Right lobe of liver (tissue), 6 donors: ENCODE results near the gene ICOS. TPM values are rescaled to one million over a fixed set of nuclear protein-coding genes. Genes with fewer than 3 reads are reported as not detected.

Experiments used
- ATAC-seq, 4 donors: fragments of 200-7000 bp; cut with Tn5 transposase; one replicate each; pipeline ENCODE4 v1.9.1; 2020; ENCODE audit warnings: mild to moderate bottlenecking in 4 of 4, moderate library complexity in 4 of 4
- DNase-seq, 3 donors: peaks; one replicate each; pipeline ENCODE4 v3.0.0-alpha.2; 2020
- H3K27ac ChIP-seq, 3 donors: fragments of 200-600 bp; one replicate each; pipeline ENCODE4 v1.8.0; 2022
- H3K27me3 ChIP-seq, 2 donors: fragments of 200-600 bp; one replicate each; pipeline ENCODE4 v1.8.0; 2022
- H3K36me3 ChIP-seq, 4 donors: fragments of 200-600 bp; sonication (generic) in 1 of 4; one replicate each; pipeline versions ENCODE4 v1.5.1 to v1.8.0; 2017 to 2022; ENCODE audit warnings: control low read depth in 1 of 4
- H3K4me1 ChIP-seq, 4 donors: fragments of 200-600 bp; sonication (generic) in 1 of 4; one replicate each; pipeline versions ENCODE4 v1.5.1 to v1.8.0; 2017 to 2022; ENCODE audit warnings: control low read depth in 1 of 4
- H3K4me3 ChIP-seq, 3 donors: fragments of 200-600 bp; one replicate each; pipeline ENCODE4 v1.8.0; 2022
- H3K9me3 ChIP-seq, 4 donors: fragments of 200-600 bp; sonication (generic) in 1 of 4; one replicate each; pipeline versions ENCODE4 v1.5.1 to v1.8.0; 2017 to 2022; ENCODE audit warnings: control low read depth in 1 of 4
- CTCF ChIP-seq, 4 donors: fragments of 200-600 bp in 3 of 4; fragments of 450-650 bp in 1 of 4; IDR thresholded peaks; one replicate each; pipeline versions ENCODE4 v1.5.1 to v1.8.0; 2016 to 2022; ENCODE audit warnings: antibody characterized with exemption in 4 of 4, mild to moderate bottlenecking in 2 of 4
- POLR2A ChIP-seq: fragments of 450-650 bp; IDR thresholded peaks from one replicate; pipeline ENCODE4 v1.6.1; 2017; ENCODE audit warnings: antibody characterized with exemption, mild to moderate bottlenecking
- WGBS: methylation state at CpG from one replicate; pipeline ENCODE4 v1.1.6; 2018; ENCODE audit warnings: low coverage, low lambda C conversion rate; ENCODE audit not compliant: insufficient coverage; ENCODE audit errors: missing lambda C conversion rate; 5-methylcytosine and 5-hydroxymethylcytosine counted together
- intact Hi-C, 2 donors: fragments of 100-400 bp; cut with DNase I; formaldehyde crosslinking; loops; one replicate each; pipeline versions ENCODE4 v1.11.2 to v1.14.1; 2022
- total RNA-seq, 6 experiments: library from RNA; depleted of rRNA in 2 of 6; stranded (reverse); fragments of >200 nt in 2 of 6; fragmentation: NEBNext Ultra II Directional in 3 of 6; extraction: Animal tissue kit (Norgen Biotek cat#: 25700) in 3 of 6; gene quantifications; one replicate each; pipeline versions ENCODE4 v1.1.0 to v1.2.4, GENCODE V29; 2016 to 2023
- donor health status: DM: no; HTN: yes; CAD: no.
- donor health status: DM: no; HTN: no; CAD: no.
- donor health status: DM: no; HTN: no; CAD: no.
- donor health status: DM: no; HTN: yes; CAD: no.
- donor health status: DM: no; HTN: yes; CAD: no.

ICOS gene
- total RNA-seq, 6 experiments from 2014 or later: 0.31 TPM; not detected in 4

GRCh38 chr2:204003276-204003990, 66.9 kb downstream of the ICOS start:
- H3K27ac ChIP-seq: no peak overlapping the region
- no peaks in the 10 kb centered on the region for H3K9me3 ChIP-seq
- H3K4me3 ChIP-seq: no peak overlapping the region
- DNase-seq (no peak), ATAC-seq (no peak)
- TF ChIP-seq POLR2A (no peak), CTCF (IDR thresholded peaks at IDR 0.05) (no peak)
- intact Hi-C loops: no loop called here
- H3K4me1 ChIP-seq: no peaks in the 10 kb centered on the region
- no peaks in the 10 kb centered on the region for H3K27me3 ChIP-seq
- 48% methylated on average over 3 of the region's 3 CpGs for WGBS
- H3K36me3 ChIP-seq: no peaks in the 10 kb centered on the region

GRCh38 chr2:204004912-204005311, 68.3 kb downstream of the ICOS start:
- no peaks in the 10 kb centered on the region for H3K4me1 ChIP-seq
- H3K27me3 ChIP-seq: no peaks in the 10 kb centered on the region
- no peak for TF ChIP-seq POLR2A
- TF ChIP-seq CTCF (IDR thresholded peaks at IDR 0.05): no peak
- H3K9me3 ChIP-seq: no peaks in the 10 kb centered on the region
- no peak overlapping the region for H3K4me3 ChIP-seq
- intact Hi-C loops: no loop called here
- 59% methylated on average over 1 of the region's 1 CpG for WGBS
- ATAC-seq: no peak
- DNase-seq: no peak
- H3K27ac ChIP-seq: no peak overlapping the region
- no peaks in the 10 kb centered on the region for H3K36me3 ChIP-seq

GRCh38 chr2:204005940-204006721, 69.6 kb downstream of the ICOS start:
- Histone ChIP-seq H3K36me3 (no peaks in the 10 kb centered on the region), H3K27me3 (no peaks in the 10 kb centered on the region), H3K4me1 (no peaks in the 10 kb centered on the region), H3K9me3 (no peaks in the 10 kb centered on the region), H3K4me3 (no peak overlapping the region), H3K27ac (no peak overlapping the region)
- 47% methylated on average over 3 of the region's 3 CpGs for WGBS
- intact Hi-C loops: no loop called here
- TF ChIP-seq POLR2A (no peak), CTCF (IDR thresholded peaks at IDR 0.05) (no peak)
- DNase-seq (no peak), ATAC-seq (no peak)

GRCh38 chr2:204008352-204008751, 71.8 kb downstream of the ICOS start:
- no peak for DNase-seq
- intact Hi-C loops: no loop called here
- no peaks in the 10 kb centered on the region for H3K4me1 ChIP-seq
- no peak overlapping the region for H3K4me3 ChIP-seq
- H3K27ac ChIP-seq: no peak overlapping the region
- H3K9me3 ChIP-seq: no peaks in the 10 kb centered on the region
- TF ChIP-seq POLR2A (no peak), CTCF (IDR thresholded peaks at IDR 0.05) (no peak)
- no peak for ATAC-seq
- no peaks in the 10 kb centered on the region for H3K27me3 ChIP-seq
- no peaks in the 10 kb centered on the region for H3K36me3 ChIP-seq
- WGBS: 26% methylated on average over 6 of the region's 6 CpGs
